ENCODE results near the gene TENT5C.

TENT5C gene

GRCh38 chr1:117676615-117677130 is 70.8 kb downstream of the TENT5C start:
- no peak for DNase-seq (ENCODE audit: low read depth in 3 of 3)

All from stimulated activated CD4-positive, alpha-beta T cell treated with anti-CD3 and anti-CD28 coated beads, TNF-alpha, amount 100 ng/mL, for 4 hours (primary cell).